ENCODE results near the gene HOXD10. TPM values are rescaled to one million over a fixed set of nuclear protein-coding genes. Genes with fewer than 3 reads are reported as not detected.

The HOXD10 gene
- total RNA-seq, 1 experiment from 2014 or later, result not detected

DNA sequence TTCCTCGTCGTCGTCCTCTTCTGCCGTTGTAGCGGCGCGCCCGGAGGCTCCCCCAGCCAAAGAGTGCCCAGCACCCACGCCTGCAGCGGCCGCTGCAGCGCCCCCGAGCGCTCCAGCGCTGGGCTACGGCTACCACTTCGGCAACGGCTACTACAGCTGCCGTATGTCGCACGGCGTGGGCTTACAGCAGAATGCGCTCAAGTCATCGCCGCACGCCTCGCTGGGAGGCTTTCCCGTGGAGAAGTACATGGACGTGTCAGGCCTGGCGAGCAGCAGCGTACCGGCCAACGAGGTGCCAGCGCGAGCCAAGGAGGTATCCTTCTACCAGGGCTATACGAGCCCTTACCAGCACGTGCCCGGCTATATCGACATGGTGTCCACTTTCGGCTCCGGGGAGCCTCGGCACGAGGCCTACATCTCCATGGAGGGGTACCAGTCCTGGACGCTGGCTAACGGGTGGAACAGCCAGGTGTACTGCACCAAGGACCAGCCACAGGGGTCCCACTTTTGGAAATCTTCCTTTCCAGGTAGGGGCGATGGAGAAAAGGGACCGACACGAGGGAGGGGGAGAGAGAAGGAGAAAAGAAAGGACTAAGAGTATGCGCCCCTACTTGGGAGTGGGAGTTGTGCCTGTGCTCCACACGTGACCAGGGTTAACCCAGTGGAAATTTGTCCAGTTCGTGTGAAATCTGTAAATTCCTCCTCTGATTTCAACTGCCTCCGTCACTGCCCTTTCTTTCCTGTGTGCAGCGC is 23.3 kb upstream of the HOXD10 start:
- CTCF ChIA-PET, result no interaction called here
- POLR2A ChIA-PET, result no interaction called here
- intact Hi-C loops (cut with micrococcal nuclease; ENCODE audit: unreplicated experiment), result no loop called here
- no peak overlapping the region for H3K27ac ChIP-seq (ENCODE audit: low read length)
- H3K4me3 ChIP-seq (ENCODE audit: low read depth in 2 of 2, low read length in 2 of 2), result no peak overlapping the region
- in situ Hi-C loops (cut with HindIII; ENCODE audit: low pct_unique_long_range_greater_than_20kb, low sequenced_read_pairs), result no loop called here
- peaks cover 17% of the 10 kb centered on the region for H3K27me3 ChIP-seq (ENCODE audit: control insufficient read depth, insufficient read depth, low read length)
- ATAC-seq, result no peak
- peaks cover 16% of the 10 kb centered on the region for H3K4me1 ChIP-seq (ENCODE audit: control insufficient read depth, insufficient read depth, low read length)
- H3K36me3 ChIP-seq (ENCODE audit: control insufficient read depth, insufficient read depth, low read length), result no peaks in the 10 kb centered on the region
- no peaks in the 10 kb centered on the region for H3K9me3 ChIP-seq (ENCODE audit: control insufficient read depth, insufficient read depth, low read depth, low read length)
- BruUV-seq (replicated peaks), result no TSS peak
- DNase-seq (ENCODE audit: low read depth, low spot score), result no peak
- TF ChIP-seq, protein P1, sequence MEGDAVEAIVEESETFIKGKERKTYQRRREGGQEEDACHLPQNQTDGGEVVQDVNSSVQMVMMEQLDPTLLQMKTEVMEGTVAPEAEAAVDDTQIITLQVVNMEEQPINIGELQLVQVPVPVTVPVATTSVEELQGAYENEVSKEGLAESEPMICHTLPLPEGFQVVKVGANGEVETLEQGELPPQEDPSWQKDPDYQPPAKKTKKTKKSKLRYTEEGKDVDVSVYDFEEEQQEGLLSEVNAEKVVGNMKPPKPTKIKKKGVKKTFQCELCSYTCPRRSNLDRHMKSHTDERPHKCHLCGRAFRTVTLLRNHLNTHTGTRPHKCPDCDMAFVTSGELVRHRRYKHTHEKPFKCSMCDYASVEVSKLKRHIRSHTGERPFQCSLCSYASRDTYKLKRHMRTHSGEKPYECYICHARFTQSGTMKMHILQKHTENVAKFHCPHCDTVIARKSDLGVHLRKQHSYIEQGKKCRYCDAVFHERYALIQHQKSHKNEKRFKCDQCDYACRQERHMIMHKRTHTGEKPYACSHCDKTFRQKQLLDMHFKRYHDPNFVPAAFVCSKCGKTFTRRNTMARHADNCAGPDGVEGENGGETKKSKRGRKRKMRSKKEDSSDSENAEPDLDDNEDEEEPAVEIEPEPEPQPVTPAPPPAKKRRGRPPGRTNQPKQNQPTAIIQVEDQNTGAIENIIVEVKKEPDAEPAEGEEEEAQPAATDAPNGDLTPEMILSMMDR (IDR thresholded peaks at IDR 0.05), result no peak
- TF ChIP-seq POLR2AphosphoS5 (IDR thresholded peaks at IDR 0.05; ENCODE audit: low read depth, low read length), result no peak
- TF ChIP-seq SIN3A (IDR thresholded peaks at IDR 0.05; ENCODE audit: borderline replicate concordance, insufficient read depth, low read depth, low read length), result no peak

DNA sequence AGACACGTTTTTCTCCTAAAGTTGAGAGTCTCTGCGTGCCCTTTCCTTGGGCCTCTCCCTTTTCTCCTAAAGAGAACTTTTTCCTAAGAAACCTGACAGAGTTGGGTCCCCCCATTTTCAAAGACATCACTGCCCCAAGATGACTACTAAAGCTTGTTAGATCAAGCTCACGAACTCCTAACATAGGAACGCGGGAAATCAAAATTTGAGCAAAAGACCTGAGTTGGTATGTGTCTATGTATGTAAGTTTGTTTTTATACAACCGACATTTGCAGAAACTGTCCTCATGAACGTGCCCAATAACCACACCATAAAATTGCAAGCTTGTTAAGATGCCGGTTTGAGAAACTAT is 22.7 kb upstream of the HOXD10 start:
- no peaks in the 10 kb centered on the region for H3K36me3 ChIP-seq (ENCODE audit: control insufficient read depth, insufficient read depth, low read length)
- H3K27me3 ChIP-seq (ENCODE audit: control insufficient read depth, insufficient read depth, low read length), result peaks cover 14% of the 10 kb centered on the region
- in situ Hi-C loops (cut with HindIII; ENCODE audit: low pct_unique_long_range_greater_than_20kb, low sequenced_read_pairs) (no loop called here), intact Hi-C loops (cut with micrococcal nuclease; ENCODE audit: unreplicated experiment) (no loop called here)
- POLR2A ChIA-PET, result no interaction called here
- H3K9me3 ChIP-seq (ENCODE audit: control insufficient read depth, insufficient read depth, low read depth, low read length), result no peaks in the 10 kb centered on the region
- ATAC-seq, result no peak
- no peak overlapping the region for H3K4me3 ChIP-seq (ENCODE audit: low read depth in 2 of 2, low read length in 2 of 2)
- H3K4me1 ChIP-seq (ENCODE audit: control insufficient read depth, insufficient read depth, low read length), result peaks cover 13% of the 10 kb centered on the region
- TF ChIP-seq POLR2AphosphoS5 (IDR thresholded peaks at IDR 0.05; ENCODE audit: low read depth, low read length), result no peak
- no peak for TF ChIP-seq SIN3A (IDR thresholded peaks at IDR 0.05; ENCODE audit: borderline replicate concordance, insufficient read depth, low read depth, low read length)
- TF ChIP-seq, protein P1 (IDR thresholded peaks at IDR 0.05), result no peak
- TF ChIP-seq, protein P2, sequence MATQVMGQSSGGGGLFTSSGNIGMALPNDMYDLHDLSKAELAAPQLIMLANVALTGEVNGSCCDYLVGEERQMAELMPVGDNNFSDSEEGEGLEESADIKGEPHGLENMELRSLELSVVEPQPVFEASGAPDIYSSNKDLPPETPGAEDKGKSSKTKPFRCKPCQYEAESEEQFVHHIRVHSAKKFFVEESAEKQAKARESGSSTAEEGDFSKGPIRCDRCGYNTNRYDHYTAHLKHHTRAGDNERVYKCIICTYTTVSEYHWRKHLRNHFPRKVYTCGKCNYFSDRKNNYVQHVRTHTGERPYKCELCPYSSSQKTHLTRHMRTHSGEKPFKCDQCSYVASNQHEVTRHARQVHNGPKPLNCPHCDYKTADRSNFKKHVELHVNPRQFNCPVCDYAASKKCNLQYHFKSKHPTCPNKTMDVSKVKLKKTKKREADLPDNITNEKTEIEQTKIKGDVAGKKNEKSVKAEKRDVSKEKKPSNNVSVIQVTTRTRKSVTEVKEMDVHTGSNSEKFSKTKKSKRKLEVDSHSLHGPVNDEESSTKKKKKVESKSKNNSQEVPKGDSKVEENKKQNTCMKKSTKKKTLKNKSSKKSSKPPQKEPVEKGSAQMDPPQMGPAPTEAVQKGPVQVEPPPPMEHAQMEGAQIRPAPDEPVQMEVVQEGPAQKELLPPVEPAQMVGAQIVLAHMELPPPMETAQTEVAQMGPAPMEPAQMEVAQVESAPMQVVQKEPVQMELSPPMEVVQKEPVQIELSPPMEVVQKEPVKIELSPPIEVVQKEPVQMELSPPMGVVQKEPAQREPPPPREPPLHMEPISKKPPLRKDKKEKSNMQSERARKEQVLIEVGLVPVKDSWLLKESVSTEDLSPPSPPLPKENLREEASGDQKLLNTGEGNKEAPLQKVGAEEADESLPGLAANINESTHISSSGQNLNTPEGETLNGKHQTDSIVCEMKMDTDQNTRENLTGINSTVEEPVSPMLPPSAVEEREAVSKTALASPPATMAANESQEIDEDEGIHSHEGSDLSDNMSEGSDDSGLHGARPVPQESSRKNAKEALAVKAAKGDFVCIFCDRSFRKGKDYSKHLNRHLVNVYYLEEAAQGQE (IDR thresholded peaks at IDR 0.05; ENCODE audit: insufficient read depth in 1 of 2, low read depth in 2 of 2, low read length in 1 of 2), result no peak
- TF ChIP-seq TCF7L2 (IDR thresholded peaks at IDR 0.05; ENCODE audit: low read depth, low read length), result no peak
- BruUV-seq (replicated peaks), result no TSS peak
- DNase-seq (ENCODE audit: low read depth, low spot score), result no peak
- CTCF ChIA-PET, result no interaction called here
- H3K27ac ChIP-seq (ENCODE audit: low read length), result no peak overlapping the region

Measured in Panc1 (cell line).